Stomach (tissue), 4 donors: Measurements from ENCODE around the gene ABLIM3.

ENCODE experiments used
- CTCF ChIP-seq, 7 experiments: fragments of 450-650 bp in 4 of 7; fragments of 200-600 bp in 3 of 7; sonication (generic) in 3 of 7; IDR thresholded peaks; one replicate each; pipeline ENCODE4 v1.5.1; 2016 to 2019; ENCODE audit warnings: antibody characterized with exemption in 7 of 7, control low read depth in 2 of 7, mild to moderate bottlenecking in 1 of 7
- EP300 ChIP-seq: sonication (generic); formaldehyde crosslinking; IDR thresholded peaks from one replicate; pipeline ENCODE4 v1.6.1; 2017; ENCODE audit warnings: antibody characterized with exemption
- POLR2A ChIP-seq, 4 donors: fragments of 450-650 bp; IDR thresholded peaks; one replicate each; pipeline ENCODE4 v1.6.1; 2016; ENCODE audit warnings: antibody characterized with exemption in 4 of 4, control low read depth in 2 of 4, mild to moderate bottlenecking in 1 of 4, moderate library complexity in 1 of 4
- POLR2AphosphoS5 ChIP-seq, 3 donors: sonication (generic); formaldehyde crosslinking; IDR thresholded peaks; one replicate each; pipeline ENCODE4 v1.6.1; 2016; ENCODE audit warnings: antibody characterized with exemption in 3 of 3

- TF ChIP-seq CTCF (IDR thresholded peaks at IDR 0.05) (no peak), POLR2AphosphoS5 (IDR thresholded peaks at IDR 0.05) (no peak), EP300 (no peak), POLR2A (IDR thresholded peaks at IDR 0.05) (no peak)
These were observed 27.6 kb upstream of the ABLIM3 start for GRCh38 chr5:149113669-149114068.
